H1 (cell line): ENCODE data around the gene KDM8. TPM values are rescaled to one million over a fixed set of nuclear protein-coding genes. Genes with fewer than 3 reads are reported as not detected.
A peak's percentile ranks its signal among the peaks of the same experiment; 100 is the strongest.

Experiments used
- CTCF ChIA-PET: fragments of 300-600 bp; sonication (Branson Sonifier 250); formaldehyde crosslinking; loops from one replicate; lab custom pipeline; 2021; ENCODE audit not compliant: partially characterized antibody; lab: Charles Lee
- POLR2A ChIA-PET: fragments of 300-600 bp; sonication (Branson Sonifier 250); formaldehyde crosslinking; loops from one replicate; lab custom pipeline; 2021; ENCODE audit warnings: inconsistent platforms; ENCODE audit not compliant: partially characterized antibody; lab: Charles Lee
- DNase-seq, 2 experiments: peaks; one replicate each; pipeline versions ENCODE4 v3.0.0 to v3.0.0-alpha.2; 2010 to 2022; ENCODE audit warnings: low spot score in 2 of 2, low read depth in 1 of 2, mixed read lengths in 1 of 2
- FAIRE-seq: peaks from 2 replicates; lab custom pipeline; 2011; peaks lifted over from hg19 to GRCh38; lab: Jason Lieb, UNC
- H2AFZ ChIP-seq: 2 replicates; pipeline ENCODE4 v1.8.1; 2012; ENCODE audit warnings: low read length, inconsistent platforms
- H2AK5ac ChIP-seq: 2 replicates; pipeline ENCODE4 v1.6.1; 2013; ENCODE audit warnings: low read depth, low read length
- H2BK120ac ChIP-seq: replicated peaks from 2 replicates; pipeline ENCODE3; 2013; ENCODE audit warnings: low read depth, low read length, inconsistent platforms
- H2BK12ac ChIP-seq: 2 replicates; pipeline ENCODE4 v1.6.1; 2013; ENCODE audit warnings: low read depth, low read length
- H2BK15ac ChIP-seq: 2 replicates; pipeline ENCODE4 v1.6.1; 2013; ENCODE audit warnings: low read length
- H2BK20ac ChIP-seq: 2 replicates; pipeline ENCODE4 v1.6.1; 2013; ENCODE audit warnings: low read length
- H2BK5ac ChIP-seq: 2 replicates; pipeline ENCODE4 v1.6.1; 2013; ENCODE audit warnings: low read depth, low read length
- H3K14ac ChIP-seq: 2 replicates; pipeline ENCODE4 v1.6.1; 2013; ENCODE audit warnings: inconsistent platforms; ENCODE audit not compliant: insufficient read length
- H3K18ac ChIP-seq: 2 replicates; pipeline ENCODE4 v1.6.1; 2013; ENCODE audit warnings: low read length; ENCODE audit errors: extremely low read depth
- H3K23ac ChIP-seq: 2 replicates; pipeline ENCODE4 v1.6.1; 2013; ENCODE audit warnings: inconsistent platforms; ENCODE audit not compliant: insufficient read length
- H3K23me2 ChIP-seq: 2 replicates; pipeline ENCODE4 v1.6.1; 2013; ENCODE audit warnings: low read depth, low read length
- H3K27ac ChIP-seq: 2 replicates; pipeline ENCODE4 v1.6.1; 2011; ENCODE audit warnings: low read depth, low read length, inconsistent platforms
- H3K27me3 ChIP-seq, 4 experiments: replicated peaks in 1 of 4; 1 replicate in 1 of 4; 2 replicates in 3 of 4; pipeline versions ENCODE4 v1.6.1 to v1.8.1; 2011 to 2013; ENCODE audit warnings: low read length in 3 of 4, mild to moderate bottlenecking in 3 of 4, inconsistent platforms in 2 of 4, mixed read lengths in 2 of 4, moderate library complexity in 1 of 4; ENCODE audit not compliant: control insufficient read depth in 3 of 4, insufficient read depth in 3 of 4; ENCODE audit errors: extremely low read depth in 1 of 4
- H3K36me3 ChIP-seq, 4 experiments: 2 replicates each; pipeline versions ENCODE4 v1.6.1 to v1.8.1; 2011 to 2013; ENCODE audit warnings: mild to moderate bottlenecking in 4 of 4, low read length in 3 of 4, moderate library complexity in 2 of 4, control low read depth in 1 of 4, inconsistent platforms in 1 of 4; ENCODE audit not compliant: insufficient read depth in 4 of 4, control insufficient read depth in 2 of 4
- H3K4ac ChIP-seq: replicated peaks from 2 replicates; pipeline ENCODE3; 2013; ENCODE audit warnings: low read length, low read depth, mixed read lengths, inconsistent platforms; ENCODE audit not compliant: insufficient read length
- H3K4me1 ChIP-seq, 4 experiments: replicated peaks in 1 of 4; 1 replicate in 1 of 4; 2 replicates in 3 of 4; pipeline versions ENCODE4 v1.6.1 to v1.8.1; 2011 to 2013; ENCODE audit warnings: low read length in 3 of 4, inconsistent platforms in 2 of 4, mixed read lengths in 1 of 4; ENCODE audit not compliant: insufficient read depth in 4 of 4, control insufficient read depth in 3 of 4
- H3K4me2 ChIP-seq, 2 experiments: 2 replicates each; pipeline versions ENCODE4 v1.6.1 to v1.8.1; 2011 to 2013; ENCODE audit warnings: low read depth in 2 of 2, low read length in 2 of 2, control low read depth in 1 of 2, inconsistent platforms in 1 of 2, mild to moderate bottlenecking in 1 of 2; ENCODE audit not compliant: insufficient read depth in 1 of 2
- H3K4me3 ChIP-seq, 4 experiments: fragments of 200-600, 300-600 bp in 1 of 4; sonication (generic), shearing (Covaris generic), sonication (Bioruptor Twin) in 1 of 4; 2 replicates each; pipeline versions ENCODE4 v1.5.1 to v1.8.1; 2011 to 2016; ENCODE audit warnings: low read length in 4 of 4, low read depth in 3 of 4, control low read depth in 2 of 4, inconsistent platforms in 2 of 4, mild to moderate bottlenecking in 2 of 4, mixed read lengths in 1 of 4, moderate library complexity in 1 of 4; ENCODE audit not compliant: insufficient read depth in 2 of 4; ENCODE audit errors: extremely low read depth in 1 of 4
- H3K56ac ChIP-seq: replicated peaks from 2 replicates; pipeline ENCODE3; 2013; ENCODE audit warnings: low read depth, mild to moderate bottlenecking, mixed read lengths, low read length, inconsistent platforms; ENCODE audit not compliant: insufficient read length
- H3K79me1 ChIP-seq: 2 replicates; pipeline ENCODE4 v1.6.1; 2013; ENCODE audit warnings: low read depth, low read length, control low read depth
- H3K79me2 ChIP-seq, 2 experiments: 2 replicates each; pipeline versions ENCODE4 v1.6.1 to v1.8.1; 2012 to 2013; ENCODE audit warnings: low read length in 2 of 2, mild to moderate bottlenecking in 2 of 2, inconsistent platforms in 1 of 2; ENCODE audit not compliant: insufficient read depth in 2 of 2, control insufficient read depth in 1 of 2
- H3K9ac ChIP-seq, 4 experiments: replicated peaks in 1 of 4; 1 replicate in 1 of 4; 2 replicates in 3 of 4; pipeline versions ENCODE4 v1.6.1 to v1.8.1; 2011 to 2013; ENCODE audit warnings: low read depth in 3 of 4, low read length in 3 of 4, control low read depth in 2 of 4, mild to moderate bottlenecking in 2 of 4, moderate library complexity in 2 of 4, inconsistent platforms in 1 of 4; ENCODE audit errors: extremely low read depth in 1 of 4
- H3K9me3 ChIP-seq, 2 experiments: 2 replicates each; pipeline versions ENCODE4 v1.6.1 to v1.8.1; 2012 to 2013; ENCODE audit warnings: mild to moderate bottlenecking in 2 of 2, moderate library complexity in 2 of 2, control low read depth in 1 of 2, inconsistent platforms in 1 of 2, low read depth in 1 of 2, low read length in 1 of 2, mixed read lengths in 1 of 2; ENCODE audit not compliant: insufficient read depth in 2 of 2
- H4K20me1 ChIP-seq, 2 experiments: replicated peaks in 1 of 2; 2 replicates each; pipeline versions ENCODE3 to v1.8.1; 2011 to 2013; ENCODE audit warnings: inconsistent platforms in 2 of 2, low read length in 2 of 2, mild to moderate bottlenecking in 1 of 2; ENCODE audit not compliant: insufficient read depth in 2 of 2, control insufficient read depth in 1 of 2
- H4K5ac ChIP-seq: 2 replicates; pipeline ENCODE4 v1.6.1; 2013; ENCODE audit warnings: low read length, low read depth, mixed read lengths, inconsistent platforms; ENCODE audit not compliant: insufficient read length
- H4K8ac ChIP-seq: 2 replicates; pipeline ENCODE4 v1.8.0; 2013; ENCODE audit warnings: mild to moderate bottlenecking, moderate library complexity, low read length, inconsistent platforms; ENCODE audit not compliant: insufficient read depth; ENCODE audit errors: extremely low read depth
- H4K91ac ChIP-seq: replicated peaks from 2 replicates; pipeline ENCODE3; 2013; ENCODE audit warnings: low read length, mixed read lengths, inconsistent platforms; ENCODE audit not compliant: insufficient read length
- ATF3 ChIP-seq: IDR thresholded peaks from 2 replicates; pipeline ENCODE4 v1.6.1; 2011; ENCODE audit warnings: low read depth, mild to moderate bottlenecking, low read length; ENCODE audit not compliant: insufficient read depth
- BCL11A ChIP-seq, 2 experiments: IDR thresholded peaks; one replicate each; pipeline ENCODE4 v1.6.1; 2011; ENCODE audit warnings: low read depth in 2 of 2, low read length in 2 of 2, mild to moderate bottlenecking in 2 of 2
- CBX8 ChIP-seq: fragments of 300-800, 300-1000 bp; sonication (generic); IDR thresholded peaks from 2 replicates; pipeline ENCODE4 v1.7.1; 2016; ENCODE audit warnings: low read depth, low read length, borderline replicate concordance
- CHD1 ChIP-seq: IDR thresholded peaks from 2 replicates; pipeline ENCODE4 v1.6.1; 2012; ENCODE audit warnings: low read depth, low read length, improper control_type of control experiment
- CTBP2 ChIP-seq: IDR thresholded peaks from 2 replicates; pipeline ENCODE4 v1.7.0; 2011; ENCODE audit warnings: borderline replicate concordance, mild to moderate bottlenecking, moderate library complexity, mixed read lengths, low read length; ENCODE audit not compliant: insufficient read depth, insufficient read length
- GTF2F1 ChIP-seq: IDR thresholded peaks from 2 replicates; pipeline ENCODE4 v1.6.1; 2012; ENCODE audit warnings: low read depth, low read length, improper control_type of control experiment, borderline replicate concordance
- HDAC6 ChIP-seq: IDR thresholded peaks from one replicate; pipeline ENCODE4 v1.7.1; 2012; ENCODE audit warnings: low read depth, mild to moderate bottlenecking, inconsistent platforms, low read length, moderate library complexity
- KDM1A ChIP-seq: fragments of 200-600, 300-600 bp; sonication (generic); IDR thresholded peaks from 2 replicates; pipeline ENCODE4 v1.7.1; 2016; ENCODE audit warnings: mild to moderate bottlenecking, low read length, borderline replicate concordance
- POLR2A ChIP-seq, 2 experiments: IDR thresholded peaks; 1 replicate in 1 of 2; 2 replicates in 1 of 2; pipeline ENCODE4 v1.6.1; 2011; ENCODE audit warnings: low read depth in 2 of 2, low read length in 2 of 2, mild to moderate bottlenecking in 2 of 2; ENCODE audit errors: control extremely low read depth in 1 of 2
- SIN3A ChIP-seq, 2 experiments: IDR thresholded peaks in 1 of 2; conservative IDR thresholded peaks in 1 of 2; 2 replicates each; pipeline ENCODE4 v1.6.1; 2011 to 2012; ENCODE audit warnings: low read length in 2 of 2, improper control_type of control experiment in 1 of 2, low read depth in 1 of 2, mild to moderate bottlenecking in 1 of 2
- SIRT6 ChIP-seq: IDR thresholded peaks from one replicate; pipeline ENCODE4 v1.7.1; 2012; ENCODE audit warnings: low read length, inconsistent platforms
- SP1 ChIP-seq: IDR thresholded peaks from 2 replicates; pipeline ENCODE4 v1.6.1; 2011; ENCODE audit warnings: low read depth, low read length
- WGBS, 2 experiments: shearing (Covaris generic) in 1 of 2; methylation state at CpG; one replicate each; pipeline versions ENCODE4 v1.1.6 to v1.1.7; 2013 to 2015; ENCODE audit warnings: low lambda C conversion rate in 2 of 2, mixed read lengths in 2 of 2, inconsistent platforms in 1 of 2, low coverage in 1 of 2, missing lambda C conversion rate in 1 of 2; ENCODE audit not compliant: insufficient replicate concordance in 2 of 2, insufficient coverage in 1 of 2, insufficient read length in 1 of 2; ENCODE audit errors: extremely low coverage in 1 of 2, missing lambda C conversion rate in 1 of 2; 5-methylcytosine and 5-hydroxymethylcytosine counted together
- polyA plus RNA-seq, 7 experiments: library from polyadenylated mRNA; depleted of rRNA in 3 of 7; stranded (reverse) in 5 of 7; unstranded in 2 of 7; fragments of >200 nt in 5 of 7; fragments of 200-250 nt in 2 of 7; gene quantifications; 1 replicate in 5 of 7; 2 replicates in 1 of 7; 4 replicates in 1 of 7; pipeline versions ENCODE4 v1.2.1 to v1.2.3, GENCODE V29; 2011 to 2013; ENCODE audit warnings: missing spikeins in 2 of 7, mixed read lengths in 2 of 7
- total RNA-seq: library from RNA; stranded (reverse); fragmentation: NEBNext Ultra II Directional; extraction: Animal tissue kit (Norgen Biotek cat#: 25700); gene quantifications from 2 replicates; pipeline ENCODE4 v1.2.1, GENCODE V29; 2021
- TF ChIP-seq, protein P1 (sequence below): IDR thresholded peaks from 2 replicates; pipeline ENCODE4 v1.6.1; 2011; ENCODE audit warnings: low read length, improper control_type of control experiment

The KDM8 gene
- total and polyA plus RNA-seq, 2 of the 8 experiments (the other 6 are each of a cell fraction or from before 2014, with no cell fraction given): 10.3 to 12.8 TPM

DNA sequence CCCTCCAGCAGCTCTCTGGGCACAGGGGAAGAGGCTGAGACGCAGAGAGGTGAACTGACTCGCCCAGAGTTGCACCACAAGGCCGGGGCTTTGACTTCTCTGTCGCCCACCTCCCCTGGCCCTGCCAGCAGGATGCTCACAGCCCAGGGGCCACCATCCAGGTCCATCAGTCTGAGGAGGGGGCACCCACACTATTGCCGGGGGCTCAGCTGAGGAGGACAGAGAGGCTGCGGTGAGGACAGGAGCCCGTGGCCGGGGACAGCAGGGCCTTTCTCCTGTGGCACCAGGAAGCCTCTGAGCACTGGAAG, 32.6 kb downstream of the KDM8 start:
- H3K9ac ChIP-seq: no peak overlapping the region
- no peaks in the 10 kb centered on the region; a peak in 1 of 7 replicates for H3K4me1 ChIP-seq
- no peak overlapping the region; the same call in 1 of the 2 replicates for H2BK20ac ChIP-seq
- H4K91ac ChIP-seq: no peak overlapping the region
- no peak overlapping the region for H4K5ac ChIP-seq
- H3K4ac ChIP-seq: no peak overlapping the region
- FAIRE-seq: no peak
- H3K4me2 ChIP-seq: no peak overlapping the region
- no peak overlapping the region for H3K4me3 ChIP-seq
- no peak overlapping the region; the same call in 1 of the 2 replicates for H4K8ac ChIP-seq
- H3K36me3 ChIP-seq: 0 out of 8 replicates have a peak, but pooled peaks cover 0 to 3% (median 0%) of the 10 kb centered on the region in 4 experiments
- 91% methylated on average over 8 of the region's 8 CpGs; no CpG with 5 or more reads in 1 of the 2 experiments for WGBS, 2 experiments
- H2AK5ac ChIP-seq: no peak overlapping the region
- H3K56ac ChIP-seq: no peak overlapping the region
- no peak overlapping the region for H3K27ac ChIP-seq
- no peaks in the 10 kb centered on the region for H3K79me1 ChIP-seq
- POLR2A ChIA-PET: no interaction called here
- no peak overlapping the region for H2BK120ac ChIP-seq
- DNase-seq: no peak
- CTCF ChIA-PET: interaction anchor here (0.7 to 17.4 kb wide), 20 partner anchors 8 to 140 kb away, joined by 3 to 241 read pairs (median 8); no protein-coding TSS in a partner anchor
- no peak overlapping the region for H3K23ac ChIP-seq
- H2AFZ ChIP-seq: no peak overlapping the region
- H3K79me2 ChIP-seq: no peaks in the 10 kb centered on the region
- H3K14ac ChIP-seq: no peak overlapping the region
- H3K9me3 ChIP-seq: no peaks in the 10 kb centered on the region
- peaks cover 0 to 1% of the 10 kb centered on the region in 2 experiments for H4K20me1 ChIP-seq
- no peak overlapping the region for H3K18ac ChIP-seq
- no peaks in the 10 kb centered on the region for H3K27me3 ChIP-seq
- H2BK12ac ChIP-seq: no peak overlapping the region
- H2BK15ac ChIP-seq: no peak overlapping the region
- 0 out of 2 replicates have a peak overlapping the region, but pooled peaks have one; percentile 4 for H2BK5ac ChIP-seq
- H3K23me2 ChIP-seq: no peaks in the 10 kb centered on the region
- TF ChIP-seq CHD1 (no peak), ATF3 (no peak), POLR2A (IDR thresholded peaks at IDR 0.05; ENCODE audit: control extremely low read depth in 1 of 2, low read depth in 2 of 2, low read length in 2 of 2) (no peak), SP1 (no peak), SIRT6 (no peak), CBX8 (no peak), GTF2F1 (no peak), HDAC6 (no peak), KDM1A (no peak), BCL11A (IDR thresholded peaks at IDR 0.05; ENCODE audit: low read depth in 2 of 2, low read length in 2 of 2) (no peak), SIN3A (conservative IDR thresholded peaks at IDR 0.05 in 1 of 2, IDR thresholded peaks at IDR 0.05 in 1 of 2; ENCODE audit: low read depth in 1 of 2, low read length in 2 of 2) (no peak), CTBP2 (no peak)
- TF ChIP-seq, protein P1, sequence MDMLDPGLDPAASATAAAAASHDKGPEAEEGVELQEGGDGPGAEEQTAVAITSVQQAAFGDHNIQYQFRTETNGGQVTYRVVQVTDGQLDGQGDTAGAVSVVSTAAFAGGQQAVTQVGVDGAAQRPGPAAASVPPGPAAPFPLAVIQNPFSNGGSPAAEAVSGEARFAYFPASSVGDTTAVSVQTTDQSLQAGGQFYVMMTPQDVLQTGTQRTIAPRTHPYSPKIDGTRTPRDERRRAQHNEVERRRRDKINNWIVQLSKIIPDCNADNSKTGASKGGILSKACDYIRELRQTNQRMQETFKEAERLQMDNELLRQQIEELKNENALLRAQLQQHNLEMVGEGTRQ: no peak
